Adrenal gland (tissue), 12 donors: ENCODE data around the gene SLU7. TPM values are rescaled to one million over a fixed set of nuclear protein-coding genes. Genes with fewer than 3 reads are reported as not detected.
"Not testable (repeated sequence)": the region's sequence is repeated elsewhere in the genome, so short reads cannot be mapped to it uniquely, and the experiment has no call there.

Source experiments
- DNase-seq, 7 donors: peaks; one replicate each; pipeline ENCODE4 v3.0.0-alpha.2; 2019 to 2020
- H3K27ac ChIP-seq, 5 donors: fragments of 200-600 bp; sonication (generic) in 4 of 5; 1 replicate in 3 of 5; 2 replicates in 2 of 5; pipeline versions ENCODE4 v1.5.1 to v1.8.0; 2016 to 2020; ENCODE audit warnings: mild to moderate bottlenecking in 1 of 5
- H3K27me3 ChIP-seq: fragments of 200-600 bp; 2 replicates; pipeline ENCODE4 v1.8.0; 2021
- H3K36me3 ChIP-seq, 2 donors: fragments of 200-600 bp; replicated peaks in 1 of 2; 1 replicate in 1 of 2; 2 replicates in 1 of 2; pipeline versions ENCODE4 v1.5.1 to v1.8.0; 2018 to 2022
- H3K4me1 ChIP-seq, 2 donors: fragments of 200-600 bp; replicated peaks in 1 of 2; 1 replicate in 1 of 2; 2 replicates in 1 of 2; pipeline versions ENCODE4 v1.5.1 to v1.8.0; 2018 to 2021
- H3K4me3 ChIP-seq, 4 donors: fragments of 200-600 bp; sonication (generic) in 3 of 4; one replicate each; pipeline ENCODE4 v1.5.1; 2016 to 2018
- H3K9me3 ChIP-seq, 3 donors: fragments of 200-600 bp; sonication (generic) in 1 of 3; replicated peaks in 1 of 3; 1 replicate in 2 of 3; 2 replicates in 1 of 3; pipeline versions ENCODE4 v1.5.1 to v1.8.0; 2016 to 2021
- POLR2A ChIP-seq, 2 donors: fragments of 450-650 bp; IDR thresholded peaks; one replicate each; pipeline ENCODE4 v1.6.1; 2017; ENCODE audit warnings: antibody characterized with exemption in 2 of 2, mild to moderate bottlenecking in 2 of 2, moderate library complexity in 1 of 2
- WGBS, 4 donors: extraction: QIAGEN DNeasy Blood & Tissue Kit in 2 of 4; methylation state at CpG; one replicate each; pipeline versions ENCODE4 v1.1.5 to v1.1.7; 2013 to 2017; 5-methylcytosine and 5-hydroxymethylcytosine counted together
- intact Hi-C, 2 donors: fragments of 100-400 bp; cut with DNase I; formaldehyde crosslinking; loops; one replicate each; pipeline versions ENCODE4 v1.14.1 to v1.15.0; 2022 to 2023
- polyA plus RNA-seq, 3 donors: library from polyadenylated mRNA; stranded (reverse); fragments of 200-250 nt in 2 of 3; fragments of 350-450 nt in 1 of 3; fragmentation: Illumina TruSeq in 1 of 3; extraction: RNeasy Lipid Tissue Mini Kit (QIAGEN cat#74804) in 1 of 3; gene quantifications; one replicate each; pipeline ENCODE4 v1.2.3, GENCODE V29; 2013 to 2014
- total RNA-seq, 9 donors: library from RNA; depleted of rRNA in 4 of 9; stranded (reverse); fragments of >200 nt in 4 of 9; fragments of 120-200 nt in 1 of 9; fragmentation: NEBNext Ultra II Directional in 1 of 9; extraction: Animal tissue kit (Norgen Biotek cat#: 25700) in 1 of 9; gene quantifications; one replicate each; pipeline versions ENCODE4 v1.1.0 to v1.2.4, GENCODE V29; 2013 to 2023
- TF ChIP-seq, protein P1 (sequence below), 6 experiments: fragments of 450-650 bp in 4 of 6; fragments of 200-600 bp in 2 of 6; sonication (generic) in 1 of 6; IDR thresholded peaks; 1 replicate in 5 of 6; 2 replicates in 1 of 6; pipeline versions ENCODE4 v1.5.1 to v1.8.0; 2016 to 2021; ENCODE audit warnings: antibody characterized with exemption in 6 of 6, mild to moderate bottlenecking in 2 of 6, moderate library complexity in 1 of 6
- donor health status: healthy with polysubstance abuse.
- donor health status: Bipolar disorder and iron deficiency.
- donor health status: DM: yes; HTN: yes; CAD: no.
- donor health status: DM: no; HTN: no; CAD: no.
- donor health status: DM: no; HTN: no; CAD: no.
- donor health status: DM: yes; HTN: yes; CAD: no.

Gene SLU7
- total and polyA plus RNA-seq, 12 donors: 27.1 to 138 (median 47.7) TPM

DNA sequence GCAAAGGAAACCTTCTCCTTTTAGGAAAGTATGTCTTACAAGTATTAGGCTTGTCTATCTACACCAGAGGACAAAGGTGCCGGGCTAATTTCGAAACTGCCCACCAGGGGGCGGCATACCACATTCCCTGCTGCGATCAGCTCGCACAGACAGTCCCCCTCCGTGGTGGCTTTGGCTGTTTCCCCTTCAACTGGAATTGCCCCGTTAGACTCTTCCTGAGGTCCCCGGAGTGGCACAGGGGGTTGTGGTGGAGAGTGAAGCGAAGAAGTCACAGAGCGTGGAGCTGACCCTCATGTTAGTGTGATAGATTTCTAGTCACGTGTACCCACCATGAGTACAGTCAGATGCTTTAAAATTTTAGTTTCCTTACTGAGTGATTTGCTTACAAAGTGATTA, 20.3 kb upstream of the SLU7 start:
- peak overlapping the region in 1 of 5 donors; percentile 50 for H3K27ac ChIP-seq
- WGBS, 4 donors: 0 to 1% (median 1%) methylated on average over 7 to 11 of the region's 11 CpGs

DNA sequence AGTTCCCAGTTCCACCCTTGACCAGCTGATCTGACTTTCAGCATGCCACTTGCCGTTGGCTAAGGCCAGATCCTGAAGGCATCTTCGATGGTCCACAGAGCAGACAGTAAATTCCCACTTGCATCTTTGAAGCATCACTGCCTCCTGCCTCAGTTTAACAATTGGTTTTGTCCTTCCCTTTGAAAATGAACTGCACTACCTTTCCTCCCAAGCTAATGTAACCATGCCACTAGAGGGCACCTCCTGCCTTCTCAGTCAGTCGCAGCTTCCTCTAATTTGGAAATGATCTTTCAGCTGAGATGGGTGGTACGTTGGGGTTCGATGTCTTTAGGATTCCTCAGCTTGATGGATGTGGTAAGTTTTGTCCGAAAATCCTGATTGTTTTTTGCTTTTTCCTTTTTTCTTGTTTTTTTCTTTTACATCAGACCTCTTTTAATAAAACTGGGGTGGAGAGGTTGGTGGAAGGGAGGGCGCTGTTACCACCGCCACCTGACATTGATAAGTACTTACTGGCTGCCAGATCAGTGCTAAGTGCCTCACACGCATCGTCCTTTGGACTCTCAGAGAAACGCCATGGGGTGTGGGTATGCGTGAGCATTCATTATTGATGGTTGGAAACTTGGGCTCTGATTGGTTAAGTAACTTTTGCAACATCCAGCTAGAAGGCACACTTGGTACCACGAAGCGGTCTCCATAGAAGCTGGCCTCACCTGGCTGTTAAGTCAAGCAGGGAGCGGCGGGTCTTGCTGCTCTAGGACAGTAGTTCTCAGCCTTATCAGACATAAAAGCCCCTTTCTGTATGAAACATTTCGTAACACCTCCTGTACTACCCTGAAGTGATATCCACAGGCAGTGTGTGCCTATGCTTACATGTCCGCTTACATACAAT, 19.7 kb upstream of the SLU7 start:
- no peaks in the 10 kb centered on the region for H3K36me3 ChIP-seq
- H3K4me1 ChIP-seq: peaks cover 4 to 7% of the 10 kb centered on the region in 2 donors
- peak overlapping the region in 1 of 5 donors; percentile 50 for H3K27ac ChIP-seq
- H3K27me3 ChIP-seq: peaks cover 6% of the 10 kb centered on the region
- peak; percentile 33 to 70 (median 44) for DNase-seq
- intact Hi-C loops: no loop called here
- H3K4me3 ChIP-seq: peak overlapping the region in 2 of 4 donors; percentile 20 to 62
- WGBS, 4 donors: 3 to 6% (median 3%) methylated on average over 13 to 18 of the region's 18 CpGs
- no peaks in the 10 kb centered on the region for H3K9me3 ChIP-seq
- TF ChIP-seq, protein P1, sequence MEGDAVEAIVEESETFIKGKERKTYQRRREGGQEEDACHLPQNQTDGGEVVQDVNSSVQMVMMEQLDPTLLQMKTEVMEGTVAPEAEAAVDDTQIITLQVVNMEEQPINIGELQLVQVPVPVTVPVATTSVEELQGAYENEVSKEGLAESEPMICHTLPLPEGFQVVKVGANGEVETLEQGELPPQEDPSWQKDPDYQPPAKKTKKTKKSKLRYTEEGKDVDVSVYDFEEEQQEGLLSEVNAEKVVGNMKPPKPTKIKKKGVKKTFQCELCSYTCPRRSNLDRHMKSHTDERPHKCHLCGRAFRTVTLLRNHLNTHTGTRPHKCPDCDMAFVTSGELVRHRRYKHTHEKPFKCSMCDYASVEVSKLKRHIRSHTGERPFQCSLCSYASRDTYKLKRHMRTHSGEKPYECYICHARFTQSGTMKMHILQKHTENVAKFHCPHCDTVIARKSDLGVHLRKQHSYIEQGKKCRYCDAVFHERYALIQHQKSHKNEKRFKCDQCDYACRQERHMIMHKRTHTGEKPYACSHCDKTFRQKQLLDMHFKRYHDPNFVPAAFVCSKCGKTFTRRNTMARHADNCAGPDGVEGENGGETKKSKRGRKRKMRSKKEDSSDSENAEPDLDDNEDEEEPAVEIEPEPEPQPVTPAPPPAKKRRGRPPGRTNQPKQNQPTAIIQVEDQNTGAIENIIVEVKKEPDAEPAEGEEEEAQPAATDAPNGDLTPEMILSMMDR (IDR thresholded peaks at IDR 0.05): peak; percentile 41 to 66 (median 58)
- TF ChIP-seq POLR2A (IDR thresholded peaks at IDR 0.05): no peak

More for the DNA sequence above, 20.3 kb upstream of the SLU7 start:
- intact Hi-C loops: no loop called here
- Histone ChIP-seq H3K36me3 (no peaks in the 10 kb centered on the region), H3K4me3 (peak overlapping the region in 2 of 4 donors; percentile 20 to 62), H3K4me1 (peaks cover 4 to 7% of the 10 kb centered on the region in 2 donors), H3K27me3 (peaks cover 6% of the 10 kb centered on the region), H3K9me3 (no peaks in the 10 kb centered on the region)
- peak; percentile 74 to 96 (median 87) for DNase-seq
- TF ChIP-seq, protein P1 (IDR thresholded peaks at IDR 0.05): peak; percentile 75 to 93 (median 86)
- no peak for TF ChIP-seq POLR2A (IDR thresholded peaks at IDR 0.05)

DNA sequence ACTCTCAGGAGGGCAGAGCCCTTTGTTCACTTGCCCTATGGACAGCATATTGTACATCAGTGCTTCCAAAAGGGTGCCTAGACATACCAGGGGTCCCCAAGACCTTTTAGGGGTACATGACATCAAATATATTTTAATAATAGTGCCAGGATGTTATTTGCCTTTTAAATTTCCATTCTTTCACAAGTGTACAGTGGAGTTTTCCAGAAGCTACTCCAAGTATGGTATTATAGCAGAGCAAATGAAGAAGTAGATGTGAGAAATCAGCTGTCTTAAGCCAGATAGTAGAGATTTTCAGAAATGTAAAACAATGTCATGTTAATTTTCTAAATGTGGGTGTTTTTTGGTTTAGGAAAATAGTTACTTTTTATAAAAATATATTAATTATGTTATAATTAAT, 18.4 kb upstream of the SLU7 start:
- DNase-seq: no peak
- peaks cover 6% of the 10 kb centered on the region for H3K27me3 ChIP-seq
- H3K27ac ChIP-seq: no peak overlapping the region
- H3K36me3 ChIP-seq: no peaks in the 10 kb centered on the region
- no peak for TF ChIP-seq POLR2A (IDR thresholded peaks at IDR 0.05)
- TF ChIP-seq, protein P1 (IDR thresholded peaks at IDR 0.05): no peak
- H3K4me3 ChIP-seq: no peak overlapping the region
- peaks cover 4 to 7% of the 10 kb centered on the region in 2 donors for H3K4me1 ChIP-seq
- no peaks in the 10 kb centered on the region for H3K9me3 ChIP-seq
- intact Hi-C loops: no loop called here

DNA sequence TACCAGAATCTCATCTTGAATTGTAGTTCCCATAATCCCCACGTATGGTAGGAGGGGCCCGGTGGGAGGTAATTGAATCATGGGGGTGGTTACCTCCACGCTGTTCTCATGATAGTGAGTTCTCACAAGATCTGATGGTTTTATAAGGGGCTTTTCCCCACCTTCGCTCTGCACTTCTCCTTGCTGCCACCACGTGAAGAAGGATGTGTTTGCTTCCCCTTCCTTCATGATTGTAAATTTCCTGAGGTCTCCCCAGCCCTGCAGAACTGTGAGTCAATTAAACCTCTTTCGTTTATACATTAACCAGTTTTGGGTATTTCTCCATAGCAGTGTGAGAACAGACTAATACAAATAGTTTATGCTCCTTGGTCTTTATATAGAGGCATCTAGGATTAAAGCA, 17.8 kb upstream of the SLU7 start:
- H3K4me3 ChIP-seq, H3K27ac ChIP-seq, H3K27me3 ChIP-seq, H3K4me1 ChIP-seq, H3K36me3 ChIP-seq, DNase-seq, intact Hi-C loops, H3K9me3 ChIP-seq: not testable (repeated sequence)
- WGBS, 4 donors: 37 to 47% (median 41%) methylated on average over 6 of the region's 6 CpGs
